Uterus (tissue), 2 donors: ENCODE data around the gene CRADD.

ENCODE experiments used
- POLR2A ChIP-seq, 2 donors: fragments of 450-650 bp; IDR thresholded peaks; one replicate each; pipeline ENCODE4 v1.6.1; 2016; ENCODE audit warnings: antibody characterized with exemption in 2 of 2, mild to moderate bottlenecking in 1 of 2, moderate library complexity in 1 of 2
- TF ChIP-seq, protein P1 (sequence below), 4 experiments: fragments of 200-600 bp in 2 of 4; fragments of 450-650 bp in 2 of 4; sonication (generic) in 2 of 4; IDR thresholded peaks; one replicate each; pipeline ENCODE4 v1.5.1; 2016 to 2019; ENCODE audit warnings: antibody characterized with exemption in 4 of 4, mild to moderate bottlenecking in 2 of 4, moderate library complexity in 1 of 4

DNA sequence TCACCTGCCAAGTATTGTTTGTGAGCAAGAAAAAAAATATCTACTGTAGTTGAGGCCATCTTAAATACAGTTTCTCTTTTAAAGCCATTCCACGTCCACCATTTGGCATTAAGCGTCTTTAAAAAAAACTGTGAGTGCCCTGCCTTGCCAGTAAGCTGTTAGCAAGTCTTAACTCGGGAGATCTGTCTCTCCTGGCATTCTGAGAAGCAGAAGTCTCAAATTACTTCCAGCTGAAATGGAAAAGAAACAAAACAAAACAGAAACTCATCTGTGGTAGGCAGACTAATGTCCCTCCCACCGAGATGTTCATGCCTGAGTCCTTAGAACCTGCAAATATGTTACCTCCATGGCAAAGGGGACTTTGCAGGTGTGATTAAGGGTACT lies 126.2 kb downstream of the CRADD start:
- TF ChIP-seq, protein P1, sequence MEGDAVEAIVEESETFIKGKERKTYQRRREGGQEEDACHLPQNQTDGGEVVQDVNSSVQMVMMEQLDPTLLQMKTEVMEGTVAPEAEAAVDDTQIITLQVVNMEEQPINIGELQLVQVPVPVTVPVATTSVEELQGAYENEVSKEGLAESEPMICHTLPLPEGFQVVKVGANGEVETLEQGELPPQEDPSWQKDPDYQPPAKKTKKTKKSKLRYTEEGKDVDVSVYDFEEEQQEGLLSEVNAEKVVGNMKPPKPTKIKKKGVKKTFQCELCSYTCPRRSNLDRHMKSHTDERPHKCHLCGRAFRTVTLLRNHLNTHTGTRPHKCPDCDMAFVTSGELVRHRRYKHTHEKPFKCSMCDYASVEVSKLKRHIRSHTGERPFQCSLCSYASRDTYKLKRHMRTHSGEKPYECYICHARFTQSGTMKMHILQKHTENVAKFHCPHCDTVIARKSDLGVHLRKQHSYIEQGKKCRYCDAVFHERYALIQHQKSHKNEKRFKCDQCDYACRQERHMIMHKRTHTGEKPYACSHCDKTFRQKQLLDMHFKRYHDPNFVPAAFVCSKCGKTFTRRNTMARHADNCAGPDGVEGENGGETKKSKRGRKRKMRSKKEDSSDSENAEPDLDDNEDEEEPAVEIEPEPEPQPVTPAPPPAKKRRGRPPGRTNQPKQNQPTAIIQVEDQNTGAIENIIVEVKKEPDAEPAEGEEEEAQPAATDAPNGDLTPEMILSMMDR (IDR thresholded peaks at IDR 0.05): no peak
- no peak for TF ChIP-seq POLR2A (IDR thresholded peaks at IDR 0.05)
